KBM-7 (cell line): ENCODE results near the gene SLC39A8.
A peak's percentile ranks its signal among the peaks of the same experiment; 100 is the strongest.

Experiments
- DNase-seq: peaks from one replicate; pipeline ENCODE4 v3.0.0-alpha.2; 2015
- in situ Hi-C: fragments of 300-500 bp; cut with MboI; formaldehyde crosslinking; loops from 2 replicates; pipeline ENCODE4 v1.14.3; 2020; ENCODE audit warnings: low sequenced_read_pairs, low pct_unique_long_range_greater_than_20kb, mixed read lengths

Gene SLC39A8

DNA sequence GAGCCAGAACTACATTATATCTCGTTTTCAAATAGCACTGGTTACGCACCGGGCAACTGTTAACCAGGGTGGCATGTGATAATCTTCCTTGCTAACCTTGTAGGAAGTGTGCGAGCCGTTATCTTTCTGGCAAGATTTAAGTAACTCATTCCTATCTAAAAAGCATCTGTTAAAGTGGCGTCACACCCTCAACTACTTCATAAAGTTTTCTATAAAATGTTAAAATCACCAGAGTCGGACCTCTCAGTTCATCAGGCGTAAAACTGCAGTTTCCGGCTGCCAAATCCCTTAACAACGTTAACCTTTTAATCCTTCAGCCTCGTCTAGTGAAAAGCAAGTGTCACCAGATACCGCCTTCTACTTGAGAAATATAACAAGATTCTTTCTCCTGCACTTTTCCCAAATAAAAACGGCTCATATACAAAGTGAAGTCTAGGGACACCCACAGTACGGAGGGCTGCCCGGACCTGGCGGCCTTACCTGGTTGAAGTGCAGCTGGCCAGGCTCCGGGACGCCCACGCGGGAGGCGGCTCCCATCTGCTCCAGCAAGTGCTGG, 1.2 kb downstream of the SLC39A8 start:
- in situ Hi-C loops, result no loop called here
- DNase-seq, result peak; percentile 77

- no peak for DNase-seq
- in situ Hi-C loops, result no loop called here
Observed at GRCh38 chr4:102342404-102343074, 2.7 kb downstream of the SLC39A8 start.

- peak; percentile 38 for DNase-seq
- in situ Hi-C loops, result no loop called here
Observed at GRCh38 chr4:102341201-102341600, 4.1 kb downstream of the SLC39A8 start.

GRCh38 chr4:102339018-102339417, 6.3 kb downstream of the SLC39A8 start:
- no peak for DNase-seq
- in situ Hi-C loops, result no loop called here

GRCh38 chr4:102338405-102338804, 6.9 kb downstream of the SLC39A8 start:
- in situ Hi-C loops, result no loop called here

DNA sequence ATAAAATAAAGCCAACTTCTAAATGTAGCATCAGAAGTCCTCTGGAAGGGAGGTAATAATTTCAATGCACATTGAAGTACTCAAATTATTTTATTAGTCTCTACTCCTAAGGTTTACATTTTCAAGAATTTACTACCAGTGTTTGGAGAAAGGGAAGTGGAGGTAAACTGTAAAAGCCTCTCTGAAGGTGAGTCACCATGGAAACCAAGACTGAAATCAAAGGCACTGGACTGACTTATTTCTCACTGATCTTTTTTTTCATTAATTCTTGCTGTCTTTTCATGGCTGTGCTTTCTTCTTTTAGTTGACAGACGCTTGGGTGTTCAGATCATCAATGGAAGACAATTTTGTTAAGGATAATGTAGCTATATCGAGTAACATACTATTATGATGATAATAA, 9.7 kb downstream of the SLC39A8 start:
- no peak for DNase-seq
- in situ Hi-C loops, result no loop called here

More at GRCh38 chr4:102338405-102338804, 6.9 kb downstream of the SLC39A8 start:
- DNase-seq, result no peak

- no peak for DNase-seq
- in situ Hi-C loops, result no loop called here
Observed at GRCh38 chr4:102334624-102335023, 10.7 kb downstream of the SLC39A8 start.

GRCh38 chr4:102333787-102334186, 11.5 kb downstream of the SLC39A8 start:
- in situ Hi-C loops, result no loop called here
- no peak for DNase-seq

DNA sequence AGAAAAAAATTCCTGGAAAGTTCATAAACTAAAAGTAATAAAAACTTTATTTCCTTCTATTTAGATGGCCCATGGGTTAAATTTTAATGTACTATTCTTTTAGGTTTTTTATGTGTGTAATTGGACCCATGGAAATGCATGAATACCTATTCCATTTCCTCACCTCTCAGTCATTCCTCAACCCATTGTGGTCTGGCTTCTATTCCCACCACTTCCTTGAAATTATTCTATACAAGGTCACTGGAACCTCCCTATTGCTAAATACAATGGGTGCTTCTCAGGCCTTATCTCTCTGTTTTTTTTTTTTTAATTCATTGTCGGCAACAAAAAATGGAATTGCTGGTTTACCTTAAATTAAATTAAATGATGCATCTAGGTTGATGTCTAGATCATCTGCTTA, 17.2 kb downstream of the SLC39A8 start:
- in situ Hi-C loops, result no loop called here
- DNase-seq, result no peak

GRCh38 chr4:102326951-102327350, 18.3 kb downstream of the SLC39A8 start:
- in situ Hi-C loops, result no loop called here
- DNase-seq, result no peak

- no peak for DNase-seq
- in situ Hi-C loops, result no loop called here
Observed at GRCh38 chr4:102324730-102325129, 20.6 kb downstream of the SLC39A8 start.

DNA sequence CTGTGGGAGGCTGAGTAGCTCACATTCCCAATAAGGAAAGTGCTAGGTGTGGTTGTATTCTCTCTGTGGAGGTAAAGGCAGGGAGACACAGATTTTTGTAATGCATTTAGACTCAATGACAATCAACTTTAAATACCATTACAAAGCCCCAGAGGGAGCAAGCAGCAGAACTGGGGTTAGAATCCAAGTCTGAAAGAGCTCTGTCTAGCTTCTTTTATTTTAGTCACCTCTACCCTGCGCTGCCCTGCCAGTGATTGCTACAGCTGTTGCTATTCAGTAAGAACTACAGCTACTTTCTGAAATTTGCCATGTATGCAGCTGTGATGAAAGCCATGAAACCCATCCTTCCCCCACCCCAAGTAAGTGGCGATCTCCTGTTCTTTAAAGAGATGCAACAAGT, 22.5 kb downstream of the SLC39A8 start:
- in situ Hi-C loops, result no loop called here
- no peak for DNase-seq

DNA sequence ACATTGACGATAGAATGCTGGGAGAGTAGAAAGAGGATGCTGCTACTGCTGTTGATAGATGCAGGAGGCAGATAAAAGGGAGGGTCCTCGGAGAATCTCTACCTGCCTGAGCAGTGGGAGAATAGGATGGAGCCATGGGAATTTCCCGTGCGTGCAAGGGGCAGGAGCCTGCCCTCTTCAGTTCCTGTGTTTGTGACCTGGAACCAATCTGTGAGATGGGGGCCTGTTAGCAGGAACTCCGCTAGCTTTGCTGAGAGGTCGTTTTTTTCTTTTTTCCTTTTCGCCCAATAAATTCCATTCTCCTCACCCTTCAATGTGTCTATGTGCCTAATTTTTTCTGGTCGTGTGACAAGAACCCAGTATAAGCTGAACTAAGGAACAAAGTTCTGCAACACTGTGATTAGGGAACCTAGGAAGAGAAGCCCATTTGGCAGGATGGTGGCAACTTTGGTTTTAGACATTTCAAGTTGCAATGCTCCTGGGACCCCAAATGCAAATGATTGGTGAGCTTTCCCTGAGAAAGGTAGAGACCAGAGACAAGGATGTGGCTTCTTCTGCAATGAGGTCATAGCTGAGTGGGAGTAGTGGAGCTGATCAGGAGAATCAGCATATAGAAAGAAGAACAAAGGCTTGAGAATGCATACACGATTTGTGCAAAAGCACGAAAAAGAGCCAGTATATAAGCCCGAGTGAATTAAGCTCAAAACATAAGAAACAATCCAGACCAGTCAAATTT, 23.9 kb downstream of the SLC39A8 start:
- DNase-seq, result no peak
- in situ Hi-C loops, result no loop called here

DNA sequence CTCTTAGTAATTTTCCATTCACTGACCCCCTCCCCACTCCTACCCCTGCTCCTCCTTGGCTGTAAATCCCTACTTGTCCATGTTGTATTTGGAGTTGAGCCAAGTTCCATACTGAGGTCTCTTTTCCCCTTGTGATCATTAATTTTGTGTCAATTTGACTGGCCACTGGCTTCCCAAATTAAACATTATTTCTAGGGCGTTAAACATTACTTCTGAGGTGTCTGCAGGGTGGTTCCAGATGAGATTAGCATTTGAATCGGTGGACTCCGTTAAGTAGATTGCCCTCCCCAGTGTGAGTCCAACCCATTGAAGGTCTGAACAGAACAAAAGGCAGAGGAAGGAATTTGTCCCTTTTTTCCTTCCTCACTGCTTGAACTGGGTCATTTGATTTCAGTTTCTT, 25.7 kb downstream of the SLC39A8 start:
- no peak for DNase-seq

GRCh38 chr4:102318526-102318925, 26.8 kb downstream of the SLC39A8 start:
- in situ Hi-C loops, result no loop called here
- no peak for DNase-seq

More for the DNA sequence above, 25.7 kb downstream of the SLC39A8 start:
- in situ Hi-C loops, result no loop called here

- DNase-seq, result no peak
- in situ Hi-C loops, result no loop called here
Observed at GRCh38 chr4:102318105-102318504, 27.2 kb downstream of the SLC39A8 start.

GRCh38 chr4:102317459-102317858, 27.8 kb downstream of the SLC39A8 start:
- in situ Hi-C loops, result no loop called here
- no peak for DNase-seq

- in situ Hi-C loops, result no loop called here
- no peak for DNase-seq
Observed at GRCh38 chr4:102316585-102316984, 28.7 kb downstream of the SLC39A8 start.

GRCh38 chr4:102315532-102315931, 29.8 kb downstream of the SLC39A8 start:
- in situ Hi-C loops, result no loop called here
- no peak for DNase-seq

DNA sequence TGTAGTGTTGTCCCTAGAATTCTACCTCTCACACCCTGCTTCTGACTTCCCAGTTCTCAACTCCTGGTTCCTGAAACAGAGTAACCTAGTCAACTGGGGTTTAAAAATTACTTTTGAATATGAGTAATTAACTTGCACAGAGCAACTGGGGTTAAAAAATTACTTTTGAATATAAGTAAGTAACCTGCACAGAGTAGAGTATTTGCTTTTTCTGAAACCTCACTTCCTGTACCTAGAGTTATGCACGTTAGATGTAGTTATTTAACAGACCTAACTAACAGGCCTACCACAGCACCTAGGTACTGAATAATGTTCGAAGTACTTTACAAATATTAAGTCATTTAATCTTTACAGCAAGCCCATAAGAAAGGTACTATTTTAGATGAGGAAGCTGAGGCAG, 32.9 kb downstream of the SLC39A8 start:
- in situ Hi-C loops, result no loop called here
- no peak for DNase-seq
